Germinal center (tissue), 1 donor: ENCODE measurements around the gene ME3.

Source experiments
- DNase-seq: peaks from one replicate; pipeline ENCODE4 v3.0.0; 2012; ENCODE audit warnings: mixed read lengths, low spot score

ME3 gene

GRCh38 chr11:86514453-86514852, 158.0 kb downstream of the ME3 start:
- DNase-seq = no peak

GRCh38 chr11:86513746-86514373, 158.6 kb downstream of the ME3 start:
- no peak for DNase-seq

DNA sequence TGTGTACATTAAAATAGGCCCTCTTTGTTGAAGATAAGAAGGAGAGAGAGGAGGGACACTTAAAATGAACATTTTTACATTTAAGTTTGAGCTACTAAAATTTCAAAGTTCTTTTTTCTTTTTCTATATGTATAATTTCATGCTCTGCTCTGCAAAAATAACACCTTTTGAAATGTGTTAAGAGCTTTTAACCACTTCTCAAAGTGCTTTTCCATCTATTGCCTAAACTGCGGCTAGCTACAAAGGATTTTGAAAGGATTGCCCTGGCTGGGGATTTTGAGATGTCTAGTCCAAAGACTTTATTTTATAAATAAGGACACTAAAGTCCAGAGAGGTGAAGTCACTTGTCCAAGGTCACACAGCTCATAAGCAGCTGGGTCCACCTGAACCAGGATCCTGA, 159.3 kb downstream of the ME3 start:
- DNase-seq = no peak

- no peak for DNase-seq
Observed at GRCh38 chr11:86511086-86511551, 161.3 kb downstream of the ME3 start.

DNA sequence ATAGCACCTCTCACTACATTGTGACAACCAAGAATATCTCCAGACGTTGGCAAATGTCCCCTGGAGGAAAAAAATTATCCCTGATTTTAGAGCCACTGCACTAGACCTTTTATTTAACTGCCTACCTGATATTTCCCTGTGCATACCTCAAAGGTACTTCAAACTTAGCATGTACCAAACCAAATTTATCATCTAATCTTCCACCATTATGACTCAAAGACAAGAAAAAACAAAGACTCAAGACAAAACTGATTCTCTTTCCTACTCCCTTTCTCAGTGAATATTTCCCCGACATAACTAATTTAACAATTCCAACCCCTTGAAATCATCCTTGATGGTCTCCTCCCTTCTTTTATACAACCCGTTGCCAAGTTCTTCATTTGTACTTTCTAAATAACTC, 161.7 kb downstream of the ME3 start:
- DNase-seq = no peak

- no peak for DNase-seq
Observed at GRCh38 chr11:86510097-86510496, 162.3 kb downstream of the ME3 start.

DNA sequence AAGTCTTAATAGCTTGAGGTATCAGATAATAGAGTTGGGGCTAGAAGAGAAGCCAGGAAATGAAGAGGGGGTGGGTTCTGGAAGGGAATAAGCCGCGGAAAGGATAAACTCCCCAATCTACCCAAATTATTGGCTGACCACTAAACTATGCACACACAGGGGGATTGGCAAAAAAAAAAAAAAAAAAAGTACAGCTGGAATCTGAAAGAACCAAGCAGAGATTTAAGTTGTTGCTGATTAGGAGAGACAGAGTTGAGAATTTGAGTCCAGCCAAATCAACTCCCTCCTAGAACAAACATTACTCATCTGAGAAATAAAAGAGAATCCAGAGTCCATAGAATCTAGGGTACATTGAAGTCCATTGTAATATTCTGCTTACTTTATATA, 162.8 kb downstream of the ME3 start:
- no peak for DNase-seq

DNA sequence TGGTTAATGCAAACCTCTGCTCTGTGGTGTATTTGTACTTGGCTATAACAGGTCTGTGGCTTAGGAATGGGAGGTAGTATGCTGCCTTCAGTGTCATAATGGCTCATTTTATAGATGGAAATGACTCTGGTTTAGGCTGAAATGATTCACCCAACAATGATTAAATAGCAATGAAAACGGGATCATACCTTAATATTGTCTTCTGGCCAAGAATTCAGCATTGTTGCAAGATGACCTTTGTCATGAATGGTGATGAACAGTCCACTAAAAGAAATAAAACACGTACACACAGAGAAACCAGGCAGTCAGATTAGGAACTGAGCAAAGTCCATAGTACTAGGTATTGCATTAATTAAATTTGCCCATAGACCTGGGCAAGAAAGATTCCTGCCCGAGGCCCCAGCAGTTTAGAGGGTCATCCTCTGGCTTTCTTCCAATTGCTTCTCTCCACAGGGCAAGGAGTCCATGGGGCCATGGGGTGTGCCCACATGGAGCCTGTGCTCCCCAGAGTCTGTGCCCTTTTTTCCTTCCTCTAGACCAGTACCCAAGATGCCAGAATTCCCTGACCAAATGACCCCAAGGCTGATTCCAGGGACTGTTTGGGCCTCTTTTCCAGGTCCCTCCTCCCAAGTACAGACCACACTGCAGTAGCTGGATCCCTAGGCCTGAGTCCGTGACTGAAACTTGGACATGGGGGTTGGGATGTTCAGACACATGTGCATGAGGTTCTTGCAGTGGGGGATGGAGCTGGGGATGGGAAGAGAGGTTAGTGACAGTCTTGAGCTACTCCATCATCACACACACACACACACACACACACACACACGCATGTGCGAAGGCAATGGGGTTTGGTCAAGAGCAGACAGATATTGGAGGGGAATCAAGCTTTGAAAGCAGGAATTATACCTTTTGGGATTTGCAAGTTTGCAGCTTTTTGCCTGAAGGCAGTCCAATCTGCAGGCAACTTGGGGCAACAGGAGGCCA, 163.5 kb downstream of the ME3 start:
- DNase-seq = no peak

DNA sequence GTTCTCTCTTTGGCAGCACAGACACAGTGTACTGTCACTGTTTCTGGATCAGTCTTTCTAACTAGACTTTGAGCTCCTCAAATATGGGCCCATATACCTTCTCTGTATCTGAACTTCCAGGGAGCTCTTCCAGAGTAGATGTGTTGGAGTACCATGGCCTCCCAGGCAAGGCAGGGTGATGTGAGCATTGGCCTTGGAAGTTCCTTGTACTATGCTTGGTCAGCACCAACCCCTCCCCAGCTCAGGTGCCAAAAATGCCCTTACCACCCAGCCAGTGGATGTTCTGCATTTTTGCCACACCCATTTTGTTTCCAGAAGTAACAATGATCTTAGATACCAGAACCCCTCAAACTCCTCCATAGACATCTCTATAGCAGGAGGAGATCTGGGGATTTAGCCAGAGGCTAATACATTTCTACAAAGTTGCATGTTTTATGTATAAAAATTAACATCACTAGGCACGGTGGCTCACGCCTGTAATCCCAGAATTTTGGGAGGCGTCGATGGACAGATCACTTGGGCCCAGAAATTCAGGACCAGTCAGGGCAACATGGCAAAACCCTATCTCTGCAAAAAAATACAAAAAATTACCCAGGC, 165.1 kb downstream of the ME3 start:
- DNase-seq = no peak

DNA sequence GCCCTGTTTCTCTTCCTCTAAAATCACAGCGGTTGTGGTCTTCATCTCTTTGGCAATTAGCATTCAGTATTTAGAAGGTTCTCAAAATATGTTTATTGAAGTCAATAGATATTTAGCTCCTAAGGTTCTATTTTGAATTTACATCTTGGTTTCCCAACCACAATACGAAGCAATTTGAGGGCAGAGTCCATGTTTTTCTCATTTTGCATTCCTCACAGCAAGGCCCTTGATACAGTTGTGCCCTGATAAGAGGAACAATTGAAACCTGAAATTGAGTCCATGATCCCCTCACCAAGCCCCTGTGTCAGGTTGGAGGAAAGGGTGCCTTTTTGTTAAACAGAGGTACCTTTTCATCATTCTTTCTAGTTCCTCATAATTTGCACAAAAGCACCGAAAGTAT, 166.2 kb downstream of the ME3 start:
- DNase-seq = no peak

- no peak for DNase-seq
Observed at GRCh38 chr11:86503131-86503530, 169.3 kb downstream of the ME3 start.

DNA sequence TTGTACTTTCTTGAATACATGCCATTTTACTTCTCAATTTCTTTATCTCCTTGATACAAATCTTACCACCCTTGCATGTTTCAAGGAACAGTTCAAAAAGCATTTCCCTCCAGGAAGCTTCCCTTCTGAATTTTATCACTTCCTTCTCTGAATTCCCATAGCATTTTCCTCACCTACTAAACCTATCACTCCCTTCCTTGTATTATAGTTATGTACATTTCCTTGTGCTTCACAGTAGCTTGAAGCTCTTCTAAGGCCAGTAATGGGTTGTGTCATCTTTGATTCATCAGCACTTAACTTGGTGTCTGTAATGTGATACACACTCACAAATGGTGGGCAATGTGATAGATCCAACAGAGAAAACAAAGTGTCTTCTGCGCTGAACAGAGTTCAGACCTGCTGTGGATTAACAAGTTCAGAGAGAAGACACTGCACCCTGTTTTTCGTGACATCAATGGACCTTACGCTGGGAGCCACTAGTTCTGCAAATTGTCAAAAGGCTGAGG, 170.2 kb downstream of the ME3 start:
- no peak for DNase-seq

DNA sequence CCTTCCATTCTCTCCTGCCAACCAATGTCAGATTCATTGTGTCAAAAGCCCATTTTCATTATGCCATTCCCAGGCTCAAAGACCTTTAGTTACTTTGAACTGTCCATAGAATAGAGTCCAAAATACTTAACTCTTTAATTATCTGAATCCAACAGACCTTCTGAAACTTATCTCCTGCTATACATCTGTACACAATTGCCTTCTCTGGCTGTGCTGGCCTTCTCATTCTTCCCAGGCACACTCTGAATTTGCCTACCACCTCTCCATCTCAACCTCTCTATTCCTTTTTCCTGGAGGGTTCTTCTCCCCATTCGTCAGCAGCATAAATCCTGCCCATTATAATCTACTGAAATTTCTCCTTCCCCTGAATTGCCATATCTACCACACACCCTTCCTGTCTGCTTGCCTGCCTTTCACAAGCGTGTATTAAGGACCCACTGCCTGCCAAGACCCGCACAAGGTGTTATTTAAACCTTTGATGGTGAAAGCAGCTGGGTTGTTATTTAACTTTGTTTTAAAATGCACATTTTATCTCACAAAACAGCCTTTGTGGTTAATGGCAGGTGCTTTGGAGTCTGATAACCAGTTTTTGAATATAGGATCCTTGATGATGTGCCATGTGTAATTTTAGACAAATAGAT, 171.8 kb downstream of the ME3 start:
- DNase-seq = no peak

- DNase-seq = no peak
Observed at GRCh38 chr11:86499723-86500129, 172.7 kb downstream of the ME3 start.

DNA sequence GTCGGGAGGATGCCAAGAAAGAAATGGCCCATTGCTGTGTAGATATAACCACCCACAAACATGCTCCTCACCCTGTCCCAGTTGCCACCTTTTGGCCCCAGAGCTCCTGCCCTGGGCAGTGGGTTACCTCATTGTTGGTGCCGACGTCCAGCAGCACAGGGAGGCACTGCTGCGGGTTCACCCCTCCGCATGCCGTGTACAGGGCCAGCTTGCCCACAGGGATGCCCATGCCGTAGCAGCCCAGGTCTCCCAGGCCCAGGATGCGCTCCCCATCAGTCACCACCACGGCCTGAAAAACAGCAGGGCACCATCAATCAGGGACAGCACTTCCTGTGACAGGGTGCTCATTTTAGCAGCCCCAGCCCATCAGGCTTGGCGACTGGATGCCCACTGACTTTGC, 174.6 kb downstream of the ME3 start:
- no peak for DNase-seq

DNA sequence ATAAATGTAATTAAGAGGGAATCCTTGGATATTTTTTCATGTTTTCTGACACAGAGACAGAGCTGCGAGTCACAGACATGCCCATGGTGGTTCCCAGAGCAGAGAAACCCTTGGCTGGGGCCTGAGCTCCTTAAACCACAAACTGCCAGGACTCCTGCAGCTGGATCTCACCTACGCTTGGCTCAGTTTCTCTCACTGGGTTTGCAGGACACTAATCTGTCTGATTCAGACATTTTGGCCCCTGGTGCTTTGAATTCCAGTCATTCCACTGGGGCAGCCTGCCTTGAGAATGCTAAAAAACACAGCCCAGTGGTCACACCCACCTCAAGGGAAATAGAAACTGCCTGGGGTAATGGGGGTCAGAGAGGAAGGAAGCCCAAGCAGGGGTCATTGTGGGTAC, 175.1 kb downstream of the ME3 start:
- no peak for DNase-seq

GRCh38 chr11:86495351-86495750, 177.1 kb downstream of the ME3 start:
- DNase-seq = no peak

GRCh38 chr11:86492370-86493010, 179.9 kb downstream of the ME3 start:
- no peak for DNase-seq

DNA sequence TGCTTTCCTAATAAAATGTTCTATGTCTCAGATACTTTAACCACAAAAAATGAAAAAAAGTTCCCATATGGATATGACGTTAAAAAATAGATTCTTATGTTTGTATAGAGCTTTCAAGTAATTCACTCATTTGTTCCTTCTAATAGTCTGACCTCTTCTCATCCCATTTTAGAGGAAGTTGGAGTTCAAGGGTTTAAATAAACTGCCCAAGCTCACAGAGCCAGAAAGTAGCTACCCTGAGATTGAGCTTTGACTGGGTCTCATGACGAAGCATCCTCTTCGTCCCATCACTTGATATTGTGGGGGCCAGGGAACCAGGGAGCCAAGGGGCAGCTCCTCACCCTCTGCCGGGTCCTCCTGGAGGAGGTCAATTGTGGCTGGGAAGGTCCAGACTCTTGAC, 181.4 kb downstream of the ME3 start:
- no peak for DNase-seq

GRCh38 chr11:86490582-86490981, 181.8 kb downstream of the ME3 start:
- DNase-seq = no peak

DNA sequence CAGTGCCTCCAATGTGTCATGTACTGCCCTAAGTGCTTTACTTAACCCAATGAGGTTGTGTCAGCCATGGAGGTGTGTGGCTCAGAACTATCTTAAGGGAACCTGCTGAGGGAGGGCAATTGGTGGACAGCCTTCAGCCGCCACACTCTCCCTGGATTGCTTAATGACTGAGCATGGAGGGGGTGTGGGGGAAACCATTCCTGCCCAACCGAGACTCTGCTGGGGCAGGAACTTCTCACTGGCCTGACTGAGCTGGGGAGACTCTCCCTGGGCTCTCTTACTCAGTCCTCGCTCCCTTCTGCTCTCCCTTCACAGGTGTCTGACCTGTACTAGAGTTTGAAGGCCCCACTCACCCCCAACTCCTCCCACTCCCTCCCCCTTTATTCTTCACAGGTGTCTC, 183.0 kb downstream of the ME3 start:
- no peak for DNase-seq

DNA sequence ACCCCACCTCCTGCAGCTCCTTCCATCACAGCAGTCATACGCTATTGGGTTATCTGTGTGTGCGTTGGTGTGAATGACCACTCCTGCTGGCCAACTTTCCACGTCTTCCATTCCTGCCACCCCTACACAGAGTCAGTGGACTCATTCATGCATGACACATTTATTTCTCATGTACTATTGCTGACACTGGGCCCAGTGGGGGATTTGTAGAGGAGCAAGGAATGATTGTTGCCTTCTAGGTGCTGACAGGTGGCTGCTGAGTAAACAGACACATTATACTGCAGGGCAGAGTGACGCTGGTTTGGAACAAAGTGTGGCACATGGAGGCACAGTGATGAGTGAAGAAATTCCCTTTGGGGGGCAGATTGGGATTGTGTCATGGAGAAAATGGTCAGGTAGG, 183.9 kb downstream of the ME3 start:
- no peak for DNase-seq
